Lower leg skin (tissue), 4 donors: ENCODE results near the gene ESPN. TPM values are rescaled to one million over a fixed set of nuclear protein-coding genes. Genes with fewer than 3 reads are reported as not detected.

ENCODE experiments used
- DNase-seq, 2 donors: peaks; one replicate each; pipeline ENCODE4 v3.0.0-alpha.2; 2019; ENCODE audit warnings: low spot score in 2 of 2
- H3K4me3 ChIP-seq: fragments of 200-600 bp; sonication (generic); 2 replicates; pipeline ENCODE4 v1.5.1; 2017; ENCODE audit warnings: mild to moderate bottlenecking, low read depth; ENCODE audit not compliant: poor library complexity, severe bottlenecking
- POLR2A ChIP-seq, 2 donors: fragments of 450-650 bp; IDR thresholded peaks; one replicate each; pipeline ENCODE4 v1.6.1; 2016 to 2017; ENCODE audit warnings: antibody characterized with exemption in 2 of 2, mild to moderate bottlenecking in 1 of 2, moderate library complexity in 1 of 2
- WGBS, 2 donors: methylation state at CpG; one replicate each; pipeline ENCODE4 v1.1.5; 2018; 5-methylcytosine and 5-hydroxymethylcytosine counted together
- intact Hi-C: fragments of 100-400 bp; cut with DNase I; formaldehyde crosslinking; loops from one replicate; pipeline ENCODE4 v1.15.0; 2023; ENCODE audit warnings: low total_unique reads
- total RNA-seq, 4 donors: library from RNA; depleted of rRNA; stranded (reverse); fragments of >200 nt; gene quantifications; one replicate each; pipeline ENCODE4 v1.1.0, GENCODE V29; 2016
- TF ChIP-seq, protein P1 (sequence below), 3 donors: fragments of 450-650 bp; IDR thresholded peaks; one replicate each; pipeline ENCODE4 v1.5.1; 2016; ENCODE audit warnings: antibody characterized with exemption in 3 of 3, mild to moderate bottlenecking in 3 of 3, moderate library complexity in 2 of 3

Gene ESPN
- total RNA-seq, 4 donors from 2014 or later = 27.5 to 64.3 (median 30.3) TPM

DNA sequence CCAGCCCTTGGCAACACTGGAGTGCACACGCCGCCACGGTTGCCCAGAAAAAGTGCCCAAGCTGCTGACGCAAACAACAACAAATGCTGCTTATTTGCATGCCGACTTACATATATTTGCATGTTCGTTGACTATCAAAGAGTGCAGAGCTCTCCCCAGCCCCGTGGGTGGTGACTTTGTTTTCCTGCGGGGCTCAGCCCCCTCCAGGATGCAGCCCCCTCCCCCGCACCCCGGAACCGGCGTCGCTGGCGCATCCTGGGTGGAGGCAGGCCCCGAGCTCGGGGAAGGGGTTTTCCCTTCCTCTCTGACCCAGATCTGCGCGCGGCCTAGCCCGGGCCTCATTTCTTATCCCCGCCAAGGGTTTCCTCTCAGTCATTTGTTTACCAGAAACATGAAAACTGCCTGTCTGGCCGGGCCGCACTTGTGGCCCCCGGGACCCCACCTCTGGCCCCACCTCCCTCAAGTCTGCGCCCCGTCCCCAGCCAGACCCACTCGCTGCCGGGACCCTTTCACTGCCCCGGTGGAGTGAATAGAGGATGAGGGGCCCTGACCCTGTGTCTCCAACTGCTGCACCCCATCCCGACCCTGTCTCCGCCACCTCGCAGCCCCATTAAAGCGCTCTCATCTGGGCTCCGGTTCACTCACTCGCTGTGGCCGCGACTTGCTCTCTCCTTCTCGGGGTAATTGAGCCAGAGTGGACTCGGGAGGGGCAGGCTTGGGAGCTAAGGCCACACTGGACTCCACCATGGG is 35.9 kb downstream of the ESPN start:
- 31 to 39% methylated on average over 38 of the region's 39 CpGs for WGBS, 2 donors
- intact Hi-C loops = no loop called here
- H3K4me3 ChIP-seq = no peak overlapping the region
- DNase-seq = no peak
- no peak for TF ChIP-seq POLR2A (IDR thresholded peaks at IDR 0.05)
- TF ChIP-seq, protein P1, sequence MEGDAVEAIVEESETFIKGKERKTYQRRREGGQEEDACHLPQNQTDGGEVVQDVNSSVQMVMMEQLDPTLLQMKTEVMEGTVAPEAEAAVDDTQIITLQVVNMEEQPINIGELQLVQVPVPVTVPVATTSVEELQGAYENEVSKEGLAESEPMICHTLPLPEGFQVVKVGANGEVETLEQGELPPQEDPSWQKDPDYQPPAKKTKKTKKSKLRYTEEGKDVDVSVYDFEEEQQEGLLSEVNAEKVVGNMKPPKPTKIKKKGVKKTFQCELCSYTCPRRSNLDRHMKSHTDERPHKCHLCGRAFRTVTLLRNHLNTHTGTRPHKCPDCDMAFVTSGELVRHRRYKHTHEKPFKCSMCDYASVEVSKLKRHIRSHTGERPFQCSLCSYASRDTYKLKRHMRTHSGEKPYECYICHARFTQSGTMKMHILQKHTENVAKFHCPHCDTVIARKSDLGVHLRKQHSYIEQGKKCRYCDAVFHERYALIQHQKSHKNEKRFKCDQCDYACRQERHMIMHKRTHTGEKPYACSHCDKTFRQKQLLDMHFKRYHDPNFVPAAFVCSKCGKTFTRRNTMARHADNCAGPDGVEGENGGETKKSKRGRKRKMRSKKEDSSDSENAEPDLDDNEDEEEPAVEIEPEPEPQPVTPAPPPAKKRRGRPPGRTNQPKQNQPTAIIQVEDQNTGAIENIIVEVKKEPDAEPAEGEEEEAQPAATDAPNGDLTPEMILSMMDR (IDR thresholded peaks at IDR 0.05) = no peak

DNA sequence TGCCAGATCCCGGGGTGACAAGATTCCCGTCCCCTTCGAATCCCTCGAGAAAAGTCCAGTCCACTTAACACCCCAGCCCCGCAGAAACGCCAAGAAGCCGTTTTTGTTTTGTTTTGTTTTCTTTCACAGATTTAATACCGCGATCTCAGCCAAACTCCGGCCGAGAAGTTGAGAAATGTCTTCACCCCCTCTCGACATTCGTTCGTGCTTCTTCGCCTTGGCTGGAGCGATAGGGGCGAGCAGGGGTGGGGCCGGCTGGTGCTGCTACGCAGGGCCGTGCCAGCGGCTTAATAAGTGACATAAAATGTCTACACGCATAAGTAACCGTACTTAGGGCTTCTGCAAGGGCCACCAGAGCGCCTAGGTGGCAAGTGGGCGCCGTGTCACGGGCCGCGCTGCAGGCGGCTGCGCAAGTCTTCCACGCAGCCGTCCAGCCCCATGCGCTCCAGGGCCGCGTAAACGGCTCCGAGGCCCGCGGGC is 36.5 kb downstream of the ESPN start:
- no peak overlapping the region for H3K4me3 ChIP-seq

DNA sequence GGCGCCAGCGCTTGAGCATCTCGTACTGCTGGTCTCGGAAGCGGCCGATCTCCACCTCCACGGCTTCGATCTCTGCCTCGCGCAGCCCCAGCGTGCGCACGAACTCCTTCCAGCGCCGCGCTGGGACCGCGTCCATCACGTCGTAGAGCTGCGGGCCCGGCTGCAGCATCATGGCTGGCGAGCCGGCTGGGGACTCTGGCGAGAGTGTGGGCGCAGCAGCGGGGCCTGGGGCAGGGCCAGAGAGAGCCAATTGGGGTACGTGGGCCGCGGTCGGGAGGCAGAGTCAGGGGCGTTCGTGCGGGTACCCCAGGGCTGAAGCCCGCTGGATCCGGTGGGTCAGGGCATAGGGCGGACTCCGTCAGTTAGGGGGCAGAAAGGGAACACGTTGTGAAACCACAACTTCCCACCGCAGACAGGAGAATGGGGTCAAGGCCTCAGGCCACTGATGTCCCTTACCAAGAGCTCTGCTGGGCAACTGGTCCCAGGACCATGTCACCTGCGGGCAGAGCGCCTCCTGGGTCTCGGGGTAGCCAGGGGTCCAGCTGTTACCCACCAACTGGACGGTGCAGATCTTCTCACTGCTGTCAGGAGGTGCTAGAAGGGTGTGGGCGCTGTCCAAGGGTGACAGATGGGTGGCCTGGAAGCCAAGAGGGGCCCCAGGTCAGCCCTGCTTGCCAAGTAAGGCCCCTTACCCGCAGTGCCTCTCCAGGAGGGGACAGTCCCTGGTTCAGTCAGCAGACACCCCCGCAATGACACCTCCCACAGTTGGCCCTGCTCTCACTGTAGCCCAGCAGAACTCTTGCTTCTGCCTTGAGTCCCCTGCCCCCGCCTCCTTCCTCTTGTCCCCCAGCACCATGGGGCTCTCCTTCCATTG is 37.2 kb downstream of the ESPN start:
- no peak for DNase-seq
- 84 to 93% methylated on average over 47 to 48 of the region's 48 CpGs for WGBS, 2 donors
- H3K4me3 ChIP-seq = no peak overlapping the region
- TF ChIP-seq, protein P1 (IDR thresholded peaks at IDR 0.05) = no peak
- TF ChIP-seq POLR2A (IDR thresholded peaks at IDR 0.05) = no peak
- intact Hi-C loops = no loop called here

More for the DNA sequence above, 36.5 kb downstream of the ESPN start:
- DNase-seq = no peak
- no peak for TF ChIP-seq POLR2A (IDR thresholded peaks at IDR 0.05)
- TF ChIP-seq, protein P1 (IDR thresholded peaks at IDR 0.05) = no peak
- 82 to 86% methylated on average over 40 of the region's 40 CpGs for WGBS, 2 donors
- intact Hi-C loops = no loop called here

DNA sequence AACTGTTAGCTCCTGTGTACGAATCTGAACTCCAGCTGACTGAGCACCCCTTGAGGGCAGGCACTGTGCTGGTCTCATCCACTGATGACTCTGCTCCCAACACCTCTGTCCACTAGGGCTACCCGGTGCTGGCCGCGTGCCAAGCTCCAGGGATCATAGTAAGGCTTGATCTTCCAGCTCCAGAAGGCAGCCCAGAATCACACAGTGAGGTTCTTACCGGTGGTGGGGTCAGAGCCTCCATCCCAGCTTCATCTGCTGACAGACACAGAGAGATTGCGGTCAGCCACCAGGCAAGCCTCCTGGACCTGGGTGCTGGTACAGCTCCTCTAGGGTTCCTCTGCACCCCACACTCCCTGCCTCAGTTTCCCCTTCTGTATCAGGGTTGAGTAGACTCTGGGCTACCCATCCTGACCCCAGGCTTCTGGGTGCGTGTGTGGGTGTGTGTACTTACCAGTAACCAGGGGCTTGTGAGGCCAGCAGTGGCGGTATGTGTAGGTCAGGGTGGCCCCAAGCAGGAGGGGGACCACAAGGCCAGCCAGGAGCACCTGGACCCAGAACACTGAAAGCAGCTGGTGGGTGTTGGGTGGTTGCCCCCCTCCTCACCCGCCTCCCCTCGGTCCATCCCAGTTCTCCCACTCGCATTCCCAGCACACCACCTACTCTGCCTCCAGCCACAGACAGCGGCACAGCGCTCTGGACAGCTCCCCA is 38.0 kb downstream of the ESPN start:
- H3K4me3 ChIP-seq = no peak overlapping the region
- no peak for TF ChIP-seq POLR2A (IDR thresholded peaks at IDR 0.05)
- TF ChIP-seq, protein P1 (IDR thresholded peaks at IDR 0.05) = no peak
- 82 to 84% methylated on average over 13 of the region's 13 CpGs for WGBS, 2 donors
- intact Hi-C loops = no loop called here
- DNase-seq = no peak

DNA sequence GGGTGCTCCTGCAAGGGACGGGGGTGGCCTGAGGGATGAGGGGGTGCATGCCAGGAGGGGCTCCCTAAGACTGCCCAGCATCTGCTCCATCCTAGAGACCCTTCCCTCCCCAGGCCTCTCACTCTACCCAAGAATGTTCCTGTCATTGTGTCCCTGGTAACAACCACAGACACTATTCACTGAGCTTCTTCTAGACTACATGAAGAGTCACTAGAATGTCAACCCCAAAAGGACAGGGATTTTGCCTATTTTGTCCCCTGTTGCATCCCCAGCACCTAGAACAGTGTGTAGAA is 38.5 kb downstream of the ESPN start:
- intact Hi-C loops = no loop called here
- TF ChIP-seq, protein P1 (IDR thresholded peaks at IDR 0.05) = no peak
- no peak for TF ChIP-seq POLR2A (IDR thresholded peaks at IDR 0.05)
- no peak overlapping the region for H3K4me3 ChIP-seq
- WGBS, 2 donors = 50 to 82% methylated on average over 1 of the region's 1 CpG
- no peak for DNase-seq
